ENCODE results near the gene RPL5. TPM values are rescaled to one million over a fixed set of nuclear protein-coding genes. Genes with fewer than 3 reads are reported as not detected.

RPL5 gene
- total and polyA plus RNA-seq, 2 donors = 1,628 to 1,942 TPM

DNA sequence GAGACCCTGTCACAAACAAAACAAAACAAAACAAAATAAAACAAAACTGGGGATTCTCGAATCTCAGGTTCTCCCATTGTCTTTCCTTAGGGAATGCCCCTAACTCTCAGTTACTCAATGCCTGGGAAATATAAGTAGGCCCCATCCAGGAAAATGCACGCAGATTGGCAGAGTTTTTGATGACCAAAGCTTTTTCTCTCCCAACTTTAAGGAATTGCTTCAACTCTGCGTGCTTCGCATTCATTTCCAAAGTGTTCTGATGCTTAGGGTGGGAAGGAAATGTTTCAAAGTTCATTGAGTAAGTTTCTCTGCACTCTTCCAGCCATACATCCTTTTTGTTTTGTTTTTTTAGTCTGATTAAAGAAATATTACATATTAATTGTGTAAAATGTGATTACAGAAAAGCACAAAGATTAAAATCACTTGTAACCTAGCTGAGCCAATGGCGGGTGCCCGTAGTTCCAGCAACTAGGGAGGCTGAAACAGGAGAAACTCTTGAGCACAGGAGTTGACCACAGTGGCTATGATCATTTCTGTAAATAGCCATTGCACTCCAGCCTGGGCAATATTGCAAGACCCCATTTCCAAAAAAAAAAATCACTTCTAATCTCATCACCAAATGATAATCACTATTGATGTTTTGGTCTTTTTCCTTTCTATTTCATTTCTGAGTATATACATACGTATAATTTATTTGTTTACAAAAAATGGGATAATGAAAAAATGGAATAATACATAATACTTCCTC is 28.5 kb upstream of the RPL5 start:
- no peak for DNase-seq (ENCODE audit: extremely low spot score)
- Histone ChIP-seq H3K27ac (ENCODE audit: low read depth) (no peak overlapping the region), H3K36me3 (ENCODE audit: insufficient read depth) (no peaks in the 10 kb centered on the region), H3K4me3 (ENCODE audit: low read depth, low read length) (no peak overlapping the region), H3K4me1 (ENCODE audit: insufficient read depth) (no peaks in the 10 kb centered on the region)
- 91% methylated on average over 7 of the region's 7 CpGs for WGBS

DNA sequence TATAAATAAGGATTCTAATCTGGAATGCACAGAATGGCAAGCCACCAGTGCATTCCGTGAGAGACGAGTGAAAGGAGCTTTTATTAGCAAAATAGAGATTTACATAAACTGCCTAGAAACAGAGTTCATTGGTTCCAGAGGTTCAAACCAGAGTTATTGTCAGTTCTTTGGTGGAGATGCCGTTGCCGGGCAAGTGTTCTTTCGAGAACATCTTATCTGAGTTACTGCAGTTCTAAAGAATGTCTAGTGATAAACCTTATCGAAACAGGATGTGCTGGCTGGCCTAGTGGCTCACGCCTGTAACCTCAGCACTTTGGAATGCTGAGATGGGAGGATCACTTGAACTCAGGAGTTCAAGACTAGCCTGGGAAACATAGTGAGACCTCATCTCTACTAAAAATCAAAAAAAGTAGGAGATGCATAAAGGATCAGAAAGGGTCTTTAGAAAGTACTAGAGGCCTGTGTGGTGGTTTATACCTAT is 27.1 kb upstream of the RPL5 start:
- no peak overlapping the region for H3K4me3 ChIP-seq (ENCODE audit: low read depth, low read length)
- peak; percentile 29 for DNase-seq (ENCODE audit: extremely low spot score)
- H3K27ac ChIP-seq (ENCODE audit: low read depth) = no peak overlapping the region
- H3K36me3 ChIP-seq (ENCODE audit: insufficient read depth) = no peaks in the 10 kb centered on the region
- H3K4me1 ChIP-seq (ENCODE audit: insufficient read depth) = no peaks in the 10 kb centered on the region
- 5% methylated on average over 7 of the region's 7 CpGs for WGBS

DNA sequence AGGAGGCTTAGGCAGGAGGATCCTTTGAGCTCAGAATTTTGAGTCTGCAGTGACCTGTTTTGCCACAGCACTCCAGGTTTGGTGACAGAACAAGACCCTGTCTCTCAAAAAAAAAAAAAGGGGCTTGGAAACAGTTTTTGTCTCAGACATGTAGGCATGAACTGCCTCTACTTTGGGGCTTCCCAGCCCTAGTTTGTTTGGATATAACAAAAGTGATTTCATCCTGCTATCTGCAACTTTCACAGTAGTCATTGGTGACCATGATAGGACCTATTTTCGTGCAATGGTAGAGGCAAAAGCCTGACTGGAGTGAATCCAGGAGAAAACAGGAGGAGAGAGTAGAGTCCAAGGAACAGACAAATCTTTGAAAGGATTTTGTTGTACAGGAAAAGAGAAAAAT is 26.6 kb upstream of the RPL5 start:
- WGBS = 93% methylated on average over 1 of the region's 1 CpG

DNA sequence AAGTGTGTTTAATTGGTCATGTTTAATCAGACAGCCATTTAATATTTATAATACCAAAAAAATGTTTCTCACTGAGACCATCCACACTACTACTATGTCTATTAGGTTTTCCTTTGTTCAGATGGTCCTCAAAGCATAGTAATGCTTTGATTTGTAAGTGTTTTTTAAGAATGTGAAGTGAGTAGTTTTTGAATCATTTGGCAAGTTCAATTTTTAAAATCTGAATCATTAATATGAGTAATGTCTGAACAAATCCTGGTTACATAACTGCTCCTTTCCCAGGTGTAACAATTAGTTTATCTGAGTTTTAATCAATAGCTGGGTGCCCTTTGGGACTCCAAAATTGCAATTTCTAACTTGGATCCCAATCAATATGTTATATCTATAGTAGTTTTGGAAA is 23.5 kb upstream of the RPL5 start:
- no peak for DNase-seq (ENCODE audit: extremely low spot score)

More for the DNA sequence above, 26.6 kb upstream of the RPL5 start:
- H3K36me3 ChIP-seq (ENCODE audit: insufficient read depth) = no peaks in the 10 kb centered on the region
- DNase-seq (ENCODE audit: extremely low spot score) = no peak
- no peak overlapping the region for H3K27ac ChIP-seq (ENCODE audit: low read depth)
- H3K4me1 ChIP-seq (ENCODE audit: insufficient read depth) = no peaks in the 10 kb centered on the region
- no peak overlapping the region for H3K4me3 ChIP-seq (ENCODE audit: low read depth, low read length)

DNA sequence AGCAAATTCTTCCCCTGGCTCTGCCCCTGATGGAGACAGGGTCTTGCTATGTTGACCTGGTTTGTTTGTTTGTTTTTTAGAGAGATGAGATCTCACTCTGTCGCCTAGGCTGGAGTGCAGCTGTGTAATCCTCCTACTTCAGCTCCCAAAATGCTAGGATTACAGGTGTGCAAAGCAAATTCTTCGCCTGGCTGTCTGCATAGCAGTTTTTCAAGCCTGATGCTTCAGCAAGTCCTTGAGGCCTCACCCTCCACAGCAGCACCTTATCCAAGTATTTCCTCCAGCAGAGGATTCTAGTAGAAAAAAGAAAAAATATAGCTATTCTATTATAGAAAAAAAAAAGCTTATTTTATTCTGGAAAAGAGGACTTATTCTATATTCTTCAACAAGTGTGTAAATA is 15.1 kb upstream of the RPL5 start:
- Histone ChIP-seq H3K36me3 (ENCODE audit: insufficient read depth) (no peaks in the 10 kb centered on the region), H3K4me1 (ENCODE audit: insufficient read depth) (no peaks in the 10 kb centered on the region), H3K27ac (ENCODE audit: low read depth) (no peak overlapping the region), H3K4me3 (ENCODE audit: low read depth, low read length) (no peak overlapping the region)
- no peak for DNase-seq (ENCODE audit: extremely low spot score)
- 68% methylated on average over 2 of the region's 2 CpGs for WGBS

More for the DNA sequence above, 23.5 kb upstream of the RPL5 start:
- Histone ChIP-seq H3K4me1 (ENCODE audit: insufficient read depth) (no peaks in the 10 kb centered on the region), H3K4me3 (ENCODE audit: low read depth, low read length) (no peak overlapping the region), H3K36me3 (ENCODE audit: insufficient read depth) (no peaks in the 10 kb centered on the region), H3K27ac (ENCODE audit: low read depth) (no peak overlapping the region)

DNA sequence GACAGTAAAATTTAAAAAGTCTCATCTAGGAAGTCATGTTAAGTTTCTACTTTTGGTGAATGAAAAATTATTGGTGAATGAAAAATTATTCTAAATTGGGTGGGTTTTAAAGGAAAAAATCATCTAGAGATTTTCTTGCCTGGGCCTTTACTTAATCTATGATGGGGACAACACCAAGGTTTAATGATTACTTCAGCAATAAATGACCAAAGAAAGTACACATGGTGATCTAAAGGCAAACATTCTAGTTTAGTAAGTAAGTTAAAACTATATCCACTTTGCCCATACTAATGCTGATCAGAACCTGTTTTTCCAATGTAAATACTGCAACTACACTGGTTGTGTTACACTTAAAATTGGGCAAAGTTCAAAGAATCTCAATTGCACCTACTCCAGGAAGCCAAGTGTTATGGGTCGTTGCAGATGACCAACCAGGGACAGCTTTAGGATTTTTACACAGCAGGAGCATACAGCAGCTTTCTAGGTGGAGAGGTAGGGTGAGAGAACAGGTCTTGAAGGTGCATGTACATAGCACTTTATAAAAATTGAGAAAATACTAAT is 14.6 kb upstream of the RPL5 start:
- DNase-seq (ENCODE audit: extremely low spot score) = no peak
- Histone ChIP-seq H3K4me1 (ENCODE audit: insufficient read depth) (no peaks in the 10 kb centered on the region), H3K4me3 (ENCODE audit: low read depth, low read length) (no peak overlapping the region), H3K27ac (ENCODE audit: low read depth) (no peak overlapping the region), H3K36me3 (ENCODE audit: insufficient read depth) (no peaks in the 10 kb centered on the region)
- 53% methylated on average over 1 of the region's 1 CpG for WGBS

DNA sequence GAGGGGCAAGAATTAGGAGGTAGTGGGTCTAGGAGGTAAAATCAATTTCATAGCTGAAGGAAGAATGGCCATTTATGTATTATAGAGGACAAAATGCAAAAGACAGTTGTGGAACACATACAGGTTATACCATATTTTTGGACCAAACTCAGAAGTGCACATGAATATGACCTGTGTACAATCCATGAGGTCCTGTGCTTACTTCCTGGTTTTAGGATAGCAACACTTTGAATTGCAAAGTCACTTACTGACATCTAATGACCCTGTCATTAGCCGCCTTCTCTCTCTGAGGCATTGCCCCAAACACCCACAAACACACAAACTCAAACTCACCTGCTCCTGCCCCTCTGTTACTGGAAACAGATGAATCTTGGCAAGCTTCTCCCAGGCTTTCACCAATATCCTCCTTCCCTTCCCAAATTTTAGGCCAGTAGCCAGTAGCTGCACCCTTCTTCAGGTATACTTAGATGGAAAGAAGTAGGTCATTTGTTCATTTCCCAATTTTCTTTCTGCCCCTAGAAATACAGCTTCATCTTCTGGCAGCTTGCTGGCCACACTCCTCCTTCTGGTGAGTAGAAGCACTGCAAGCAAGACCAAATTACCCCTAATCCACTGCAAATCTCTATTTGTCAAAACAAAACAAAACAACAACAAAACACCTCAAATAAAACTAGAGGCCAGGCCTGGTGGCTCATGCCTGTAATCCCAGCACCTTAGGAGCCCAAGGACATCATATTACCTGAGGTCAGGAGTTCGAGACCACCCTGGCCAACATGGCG is 13.7 kb upstream of the RPL5 start:
- H3K4me3 ChIP-seq (ENCODE audit: low read depth, low read length) = no peak overlapping the region
- DNase-seq (ENCODE audit: extremely low spot score) = no peak
- H3K36me3 ChIP-seq (ENCODE audit: insufficient read depth) = no peaks in the 10 kb centered on the region
- no peak overlapping the region for H3K27ac ChIP-seq (ENCODE audit: low read depth)
- no peaks in the 10 kb centered on the region for H3K4me1 ChIP-seq (ENCODE audit: insufficient read depth)
- WGBS = 96% methylated on average over 3 of the region's 3 CpGs

DNA sequence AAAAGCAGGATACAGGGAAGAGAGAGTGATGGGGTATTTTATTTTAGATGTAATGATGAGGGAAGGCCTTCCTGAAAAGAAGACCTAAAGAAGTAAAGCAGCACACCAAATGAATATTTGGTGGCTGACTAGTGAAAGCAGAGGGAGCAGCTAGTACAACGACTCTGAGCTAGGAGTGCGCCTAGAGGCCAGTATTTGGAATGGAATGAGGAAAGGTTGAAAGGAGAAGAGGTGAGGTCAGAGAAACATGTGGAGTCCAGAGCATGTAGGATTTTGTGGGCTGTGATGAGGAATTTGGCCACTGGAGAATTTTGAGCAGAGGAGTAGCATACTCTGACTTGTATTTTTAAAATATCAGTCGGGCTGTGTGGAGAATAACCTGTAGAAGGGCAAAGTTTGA is 11.8 kb upstream of the RPL5 start:
- WGBS = 69% methylated on average over 3 of the region's 3 CpGs
- no peak for DNase-seq (ENCODE audit: extremely low spot score)
- no peak overlapping the region for H3K4me3 ChIP-seq (ENCODE audit: low read depth, low read length)
- no peaks in the 10 kb centered on the region for H3K36me3 ChIP-seq (ENCODE audit: insufficient read depth)
- H3K4me1 ChIP-seq (ENCODE audit: insufficient read depth) = no peaks in the 10 kb centered on the region
- H3K27ac ChIP-seq (ENCODE audit: low read depth) = no peak overlapping the region

DNA sequence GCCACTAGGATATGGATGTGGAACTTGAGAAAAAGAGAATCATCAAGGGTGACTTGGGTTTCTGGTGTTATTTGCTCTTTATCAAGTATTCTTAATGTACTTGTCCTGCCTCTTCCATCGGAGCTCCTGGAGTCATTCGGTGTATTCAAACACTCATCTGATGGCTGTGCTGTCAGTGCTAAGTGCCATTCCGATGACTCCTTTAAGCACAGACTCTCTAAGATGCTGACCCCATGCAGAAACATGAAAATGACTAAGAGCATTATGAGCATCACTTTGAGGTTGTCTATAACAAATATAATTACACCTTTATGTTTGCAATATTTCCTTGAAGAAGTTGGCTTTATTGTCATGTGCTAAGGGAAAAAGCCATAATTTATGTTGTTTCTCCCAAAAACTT is 11.3 kb upstream of the RPL5 start:
- no peak overlapping the region for H3K4me3 ChIP-seq (ENCODE audit: low read depth, low read length)
- DNase-seq (ENCODE audit: extremely low spot score) = no peak
- no peaks in the 10 kb centered on the region for H3K4me1 ChIP-seq (ENCODE audit: insufficient read depth)
- H3K36me3 ChIP-seq (ENCODE audit: insufficient read depth) = no peaks in the 10 kb centered on the region
- H3K27ac ChIP-seq (ENCODE audit: low read depth) = no peak overlapping the region
- 87% methylated on average over 3 of the region's 3 CpGs for WGBS

DNA sequence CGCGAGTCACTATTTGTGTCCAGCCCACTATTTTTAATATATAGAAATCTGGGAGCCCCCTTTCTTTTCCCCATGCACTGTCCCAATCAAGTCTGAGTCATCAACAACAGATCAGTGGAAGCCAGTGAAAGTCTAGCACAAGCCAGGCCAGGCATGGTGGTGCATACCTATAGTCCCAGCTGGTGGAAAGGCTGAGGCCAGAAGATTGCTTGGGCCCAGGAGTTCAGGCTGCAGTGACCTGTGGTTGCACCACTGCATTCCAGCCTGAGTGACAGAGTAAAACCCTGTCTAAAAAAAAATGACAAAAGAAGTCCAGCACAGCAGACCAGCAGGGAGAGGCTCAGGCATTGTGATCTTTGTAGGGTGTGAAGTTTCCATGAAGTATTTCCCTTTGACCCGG is 9.0 kb upstream of the RPL5 start:
- no peaks in the 10 kb centered on the region for H3K4me1 ChIP-seq (ENCODE audit: insufficient read depth)
- no peak for DNase-seq (ENCODE audit: extremely low spot score)
- 59% methylated on average over 3 of the region's 3 CpGs for WGBS
- no peak overlapping the region for H3K27ac ChIP-seq (ENCODE audit: low read depth)
- H3K4me3 ChIP-seq (ENCODE audit: low read depth, low read length) = no peak overlapping the region
- H3K36me3 ChIP-seq (ENCODE audit: insufficient read depth) = no peaks in the 10 kb centered on the region

DNA sequence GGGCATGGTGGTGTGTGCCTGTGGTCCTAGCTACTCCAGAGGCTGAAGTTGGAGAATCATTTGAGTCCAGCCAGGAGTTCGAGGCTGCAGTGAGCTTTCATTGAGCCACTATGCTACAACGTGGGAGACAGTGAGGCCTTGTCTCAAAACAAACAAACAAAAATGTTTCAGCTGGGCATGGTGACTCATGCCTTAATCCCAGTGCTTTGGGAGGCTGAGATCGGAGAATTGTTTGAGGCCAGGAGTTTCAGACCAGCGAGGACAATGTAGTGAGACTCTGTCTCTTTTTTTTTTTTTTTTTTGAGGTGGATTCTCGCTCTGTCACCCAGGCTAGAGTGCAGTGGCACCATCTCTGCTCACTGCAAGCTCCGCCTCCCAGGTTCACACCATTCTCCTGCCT is 5.0 kb upstream of the RPL5 start:
- WGBS = 75% methylated on average over 6 of the region's 6 CpGs
- H3K27ac ChIP-seq (ENCODE audit: low read depth) = no peak overlapping the region

DNA sequence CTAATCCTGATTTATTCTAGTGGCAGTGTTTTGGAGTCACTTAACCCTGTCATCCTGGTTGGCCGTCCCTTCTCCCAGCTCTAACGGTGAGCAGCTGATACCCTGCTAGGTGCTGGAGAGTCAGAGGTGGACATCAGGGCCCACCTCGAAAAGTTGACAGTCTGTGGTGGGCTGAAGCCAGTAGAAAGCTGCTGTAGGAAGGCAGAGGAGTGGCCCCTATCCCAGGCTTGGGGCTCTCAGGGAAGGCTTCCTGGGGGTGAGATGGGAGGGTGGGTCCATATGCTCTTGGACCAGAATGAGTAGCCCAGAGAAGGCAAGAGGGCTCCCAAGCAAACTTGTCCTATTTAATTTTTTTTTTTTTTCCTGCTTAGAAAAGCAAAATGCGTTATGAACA is 475 bp upstream of the RPL5 start:
- Histone ChIP-seq H3K36me3 (ENCODE audit: insufficient read depth) (peaks cover 6% of the 10 kb centered on the region), H3K4me1 (ENCODE audit: insufficient read depth) (no peaks in the 10 kb centered on the region), H3K4me3 (ENCODE audit: low read depth, low read length) (no peak overlapping the region), H3K27ac (ENCODE audit: low read depth) (no peak overlapping the region)
- no peak for DNase-seq (ENCODE audit: extremely low spot score)
- WGBS = 55% methylated on average over 4 of the region's 4 CpGs

More for the DNA sequence above, 5.0 kb upstream of the RPL5 start:
- Histone ChIP-seq H3K4me3 (ENCODE audit: low read depth, low read length) (no peak overlapping the region), H3K4me1 (ENCODE audit: insufficient read depth) (no peaks in the 10 kb centered on the region), H3K36me3 (ENCODE audit: insufficient read depth) (no peaks in the 10 kb centered on the region)
- no peak for DNase-seq (ENCODE audit: extremely low spot score)

DNA sequence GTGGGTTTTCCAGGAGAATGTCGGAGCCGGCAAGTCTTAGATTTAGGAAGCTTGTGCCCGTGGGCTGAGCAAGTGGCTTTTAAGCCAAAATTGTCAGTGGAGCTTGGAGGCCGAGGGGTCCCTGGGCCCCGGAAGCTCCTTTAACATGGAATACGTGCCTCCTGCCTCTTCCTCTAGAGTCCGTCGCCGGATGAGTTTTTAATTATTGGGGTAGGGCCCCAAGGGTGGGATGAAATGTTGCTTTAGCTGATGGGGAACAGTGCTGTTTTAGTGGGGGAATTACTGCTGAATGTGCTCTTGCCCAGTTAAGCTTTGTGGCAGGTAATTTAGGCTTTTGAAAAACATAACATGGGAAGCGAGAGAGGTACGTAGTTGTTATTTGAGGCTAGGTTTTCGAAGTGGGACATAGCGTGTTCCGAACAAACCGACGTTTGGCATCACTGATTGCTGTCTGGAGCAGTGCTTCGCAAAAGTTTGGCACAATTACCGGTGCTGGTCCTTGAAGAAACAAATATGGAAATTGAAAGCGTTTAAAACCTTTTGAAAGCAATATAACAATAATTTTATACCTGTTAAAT is 786 bp downstream of the RPL5 start:
- peak overlapping the region; percentile 92 for H3K27ac ChIP-seq (ENCODE audit: low read depth)
- no peaks in the 10 kb centered on the region for H3K4me1 ChIP-seq (ENCODE audit: insufficient read depth)
- whole genome bisulfite sequencing = under 1% methylated on average over 19 of the region's 19 CpGs
- peak overlapping the region; percentile 92 for H3K4me3 ChIP-seq (ENCODE audit: low read depth, low read length)
- DNase-seq (ENCODE audit: extremely low spot score) = no peak
- H3K36me3 ChIP-seq (ENCODE audit: insufficient read depth) = peaks cover 6% of the 10 kb centered on the region

DNA sequence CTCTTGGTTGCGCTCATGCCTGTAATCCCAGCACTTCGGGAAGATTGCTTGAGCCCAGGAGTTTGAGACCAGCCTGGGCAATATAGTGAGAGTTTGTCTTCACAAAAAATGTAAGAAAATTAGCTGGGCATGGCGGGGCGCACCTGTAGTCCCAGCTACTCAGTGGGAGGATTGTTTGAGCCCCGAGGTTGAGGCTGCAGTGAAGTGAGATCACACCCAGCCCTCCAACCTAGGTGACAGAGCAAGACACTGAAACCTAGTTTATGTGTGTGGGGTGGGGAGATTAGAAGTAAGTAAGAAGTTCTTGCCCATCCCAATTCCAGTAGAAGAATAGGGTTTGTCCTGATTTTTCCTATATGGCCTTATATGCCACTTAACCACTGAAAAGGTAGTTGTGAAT is 2.0 kb downstream of the RPL5 start:
- WGBS = 68% methylated on average over 5 of the region's 5 CpGs
- peaks cover 9% of the 10 kb centered on the region for H3K36me3 ChIP-seq (ENCODE audit: insufficient read depth)
- H3K4me1 ChIP-seq (ENCODE audit: insufficient read depth) = no peaks in the 10 kb centered on the region
- H3K27ac ChIP-seq (ENCODE audit: low read depth) = no peak overlapping the region
- peak overlapping the region; percentile 92 for H3K4me3 ChIP-seq (ENCODE audit: low read depth, low read length)
- no peak for DNase-seq (ENCODE audit: extremely low spot score)
